ENCODE data around the gene BTN1A1.
"Not testable (repeated sequence)": the region's sequence is repeated elsewhere in the genome, so short reads cannot be mapped to it uniquely, and the experiment has no call there.

BTN1A1 gene

GRCh38 chr6:26516481-26517427 lies 16.7 kb downstream of the BTN1A1 start:
- no peak for FAIRE-seq

GRCh38 chr6:26519359-26519758 lies 19.3 kb downstream of the BTN1A1 start:
- FAIRE-seq = no peak

- no peak for FAIRE-seq
Observed at GRCh38 chr6:26520237-26520849, 20.2 kb downstream of the BTN1A1 start.

- no peak for FAIRE-seq
Observed at GRCh38 chr6:26520850-26521599, 20.9 kb downstream of the BTN1A1 start.

GRCh38 chr6:26521600-26522391 lies 21.7 kb downstream of the BTN1A1 start:
- FAIRE-seq = no peak

- not testable (repeated sequence) for FAIRE-seq
Observed at GRCh38 chr6:26522486-26523228, 22.6 kb downstream of the BTN1A1 start.

GRCh38 chr6:26524314-26524713 lies 24.2 kb downstream of the BTN1A1 start:
- not testable (repeated sequence) for FAIRE-seq

GRCh38 chr6:26524722-26525370 lies 24.7 kb downstream of the BTN1A1 start:
- FAIRE-seq = no peak

GRCh38 chr6:26525838-26526237 lies 25.7 kb downstream of the BTN1A1 start:
- FAIRE-seq = no peak

GRCh38 chr6:26526928-26527327 lies 26.8 kb downstream of the BTN1A1 start:
- FAIRE-seq = no peak

- FAIRE-seq = no peak
Observed at GRCh38 chr6:26530203-26530602, 30.1 kb downstream of the BTN1A1 start.

GRCh38 chr6:26531897-26532296 lies 31.8 kb downstream of the BTN1A1 start:
- FAIRE-seq = no peak

- no peak for FAIRE-seq
Observed at GRCh38 chr6:26532699-26533531, 32.8 kb downstream of the BTN1A1 start.

- no peak for FAIRE-seq
Observed at GRCh38 chr6:26533532-26533931, 33.4 kb downstream of the BTN1A1 start.

GRCh38 chr6:26534681-26535465 lies 34.8 kb downstream of the BTN1A1 start:
- no peak for FAIRE-seq

- no peak for FAIRE-seq
Observed at GRCh38 chr6:26536571-26537159, 36.6 kb downstream of the BTN1A1 start.

- FAIRE-seq = no peak
Observed at GRCh38 chr6:26537160-26537845, 37.2 kb downstream of the BTN1A1 start.

GRCh38 chr6:26537846-26538571 lies 37.9 kb downstream of the BTN1A1 start, which contains the start of gene HMGN4:
TSS of gene HMGN4 (plus strand) at chr6:26538366. CDS start at chr6:26545207, 6,841 bp downstream.
- no peak for FAIRE-seq

All from colon (tissue), 2 donors.